DMS114 treated with DMSO at 0.1 percent for 48 hours (cell line): ENCODE data around the gene SLCO3A1.
"Not testable (repeated sequence)": the region's sequence is repeated elsewhere in the genome, so short reads cannot be mapped to it uniquely, and the experiment has no call there.

Experiments
- DNase-seq: peaks from one replicate; lab custom pipeline; 2025; ENCODE audit not compliant: unreplicated experiment; lab: John Stamatoyannopoulos, UW

SLCO3A1 gene

GRCh38 chr15:91961357-91961756 lies 107.8 kb downstream of the SLCO3A1 start:
- DNase-seq = no peak

- DNase-seq = not testable (repeated sequence)
Observed at GRCh38 chr15:91963747-91964146, 110.2 kb downstream of the SLCO3A1 start.

- no peak for DNase-seq
Observed at GRCh38 chr15:91965501-91966193, 112.1 kb downstream of the SLCO3A1 start.

- no peak for DNase-seq
Observed at GRCh38 chr15:91966194-91966552, 112.7 kb downstream of the SLCO3A1 start.

GRCh38 chr15:91967935-91968606 lies 114.6 kb downstream of the SLCO3A1 start:
- no peak for DNase-seq

GRCh38 chr15:91968610-91969009 lies 115.1 kb downstream of the SLCO3A1 start:
- DNase-seq = no peak

- no peak for DNase-seq
Observed at GRCh38 chr15:91970142-91970541, 116.6 kb downstream of the SLCO3A1 start.

GRCh38 chr15:91973481-91973880 lies 120.0 kb downstream of the SLCO3A1 start:
- DNase-seq = no peak

- no peak for DNase-seq
Observed at GRCh38 chr15:91974321-91974720, 120.8 kb downstream of the SLCO3A1 start.

GRCh38 chr15:91975241-91975978 lies 121.9 kb downstream of the SLCO3A1 start:
- no peak for DNase-seq

- no peak for DNase-seq
Observed at GRCh38 chr15:91976966-91977365, 123.5 kb downstream of the SLCO3A1 start.

- DNase-seq = no peak
Observed at GRCh38 chr15:91980502-91981267, 127.2 kb downstream of the SLCO3A1 start.

- no peak for DNase-seq
Observed at GRCh38 chr15:91981821-91982800, 128.6 kb downstream of the SLCO3A1 start.

- DNase-seq = no peak
Observed at GRCh38 chr15:91983729-91984340, 130.3 kb downstream of the SLCO3A1 start.

GRCh38 chr15:91985297-91985696 lies 131.8 kb downstream of the SLCO3A1 start:
- no peak for DNase-seq

- DNase-seq = no peak
Observed at GRCh38 chr15:91988071-91988470, 134.6 kb downstream of the SLCO3A1 start.

GRCh38 chr15:91988655-91989054 lies 135.1 kb downstream of the SLCO3A1 start:
- DNase-seq = no peak

GRCh38 chr15:91989821-91990220 lies 136.3 kb downstream of the SLCO3A1 start:
- no peak for DNase-seq

- DNase-seq = no peak
Observed at GRCh38 chr15:91992945-91993344, 139.4 kb downstream of the SLCO3A1 start.

GRCh38 chr15:91995146-91995545 lies 141.6 kb downstream of the SLCO3A1 start:
- no peak for DNase-seq
